HG03565 (cell line): ENCODE measurements around the gene GTF2IRD1.
"Not testable (repeated sequence)": the region's sequence is repeated elsewhere in the genome, so short reads cannot be mapped to it uniquely, and the experiment has no call there.

ENCODE experiments used
- ATAC-seq: cut with Tn5 transposase; IDR thresholded peaks from one replicate; pipeline ENCODE4 v1.9.1; 2021; ENCODE audit warnings: mild to moderate bottlenecking, moderate library complexity; ENCODE audit not compliant: unreplicated experiment

Gene GTF2IRD1

DNA sequence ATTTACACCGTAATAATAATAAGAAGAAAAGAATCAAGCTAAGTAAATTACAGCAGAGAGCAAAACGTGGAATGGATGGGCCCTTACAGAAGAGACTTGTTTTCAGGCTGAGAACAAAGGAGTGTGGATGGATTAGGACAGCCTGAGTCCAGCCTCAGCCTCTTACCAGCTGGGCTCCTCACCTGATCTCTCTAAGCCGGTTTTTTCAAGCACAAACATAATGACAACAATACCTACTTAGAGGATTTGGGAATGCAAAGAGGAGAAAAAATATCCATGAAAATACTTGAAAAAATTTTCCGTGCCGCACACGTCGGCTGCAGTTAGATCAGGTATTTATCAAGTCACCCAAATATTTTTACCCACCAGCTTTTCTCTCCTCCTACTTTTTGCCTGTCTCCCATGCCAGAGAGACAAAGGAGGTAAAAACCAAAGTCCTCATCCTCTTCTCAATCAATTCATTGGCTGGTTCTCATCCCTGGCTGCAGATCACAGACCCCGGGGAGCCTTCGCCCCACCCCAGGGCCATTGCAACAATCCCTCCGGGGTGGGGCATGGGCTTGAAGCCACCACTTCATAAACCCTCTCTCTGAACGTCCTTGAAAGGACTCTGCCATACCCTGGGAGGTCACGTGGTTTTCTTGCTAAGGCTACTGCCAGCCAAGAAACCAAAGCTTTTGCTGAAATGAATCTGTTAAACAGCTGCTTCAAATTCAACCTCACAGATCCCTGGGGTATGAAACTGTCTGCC is 174.1 kb downstream of the GTF2IRD1 start:
- ATAC-seq: no peak

DNA sequence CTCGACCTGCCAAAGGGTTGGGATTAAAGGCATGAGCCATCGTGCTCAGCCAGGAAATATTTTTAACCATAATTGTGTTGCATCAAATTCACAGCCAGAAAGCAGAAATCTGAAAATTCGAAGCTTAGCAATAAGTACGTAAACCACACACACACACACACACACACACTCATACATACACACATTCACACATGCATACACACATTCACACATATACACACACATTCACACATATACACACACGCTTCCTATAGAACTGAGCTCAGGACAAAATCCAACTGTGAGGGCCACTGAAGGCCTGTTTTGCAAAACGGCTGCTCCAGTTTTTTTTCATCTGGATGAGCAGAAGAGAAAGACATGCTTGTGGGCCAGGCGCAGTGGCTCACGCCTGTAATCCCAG is 178.8 kb downstream of the GTF2IRD1 start:
- no peak for ATAC-seq

DNA sequence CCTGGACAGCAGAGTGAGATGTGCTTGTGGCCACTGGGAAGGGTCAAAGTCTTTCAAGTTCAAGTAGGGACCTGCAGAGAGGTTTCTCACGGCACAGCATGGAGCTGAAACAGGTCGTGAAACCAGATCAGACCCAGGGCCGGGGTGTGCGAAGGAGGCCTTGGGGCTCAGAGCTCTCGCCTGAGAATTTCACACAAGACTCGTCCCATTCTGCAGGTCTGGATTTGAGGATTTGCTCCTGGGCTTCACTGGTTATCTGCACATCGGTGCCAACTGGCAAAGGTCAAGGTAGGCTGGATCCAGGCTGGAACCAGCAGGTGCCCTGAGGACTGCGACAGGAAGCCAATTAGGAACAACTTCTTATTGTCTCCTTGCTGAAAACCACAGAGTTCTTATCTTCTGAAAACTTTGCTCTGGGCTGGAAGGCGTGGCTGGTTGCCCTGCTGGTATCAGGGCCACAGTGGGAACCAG is 179.8 kb downstream of the GTF2IRD1 start:
- ATAC-seq: no peak

DNA sequence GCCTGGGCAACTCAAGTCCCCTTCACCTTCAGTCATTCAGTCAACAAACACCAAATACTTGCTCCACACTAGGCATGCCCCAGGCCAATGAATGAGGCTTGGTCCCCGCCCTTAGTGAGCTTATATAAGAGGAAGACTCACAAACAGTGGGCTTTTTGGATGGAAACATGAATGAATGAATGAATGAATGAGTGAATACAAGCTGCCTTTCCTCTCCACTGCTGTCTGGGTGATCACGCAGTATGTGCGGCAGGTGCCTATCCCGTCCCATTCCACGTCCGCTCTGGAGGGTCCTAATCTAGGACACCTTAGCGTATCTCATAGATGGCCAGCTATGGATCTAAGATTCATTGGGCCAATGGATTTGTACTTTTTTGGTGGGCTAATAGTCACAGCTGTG is 184.0 kb downstream of the GTF2IRD1 start:
- no peak for ATAC-seq

DNA sequence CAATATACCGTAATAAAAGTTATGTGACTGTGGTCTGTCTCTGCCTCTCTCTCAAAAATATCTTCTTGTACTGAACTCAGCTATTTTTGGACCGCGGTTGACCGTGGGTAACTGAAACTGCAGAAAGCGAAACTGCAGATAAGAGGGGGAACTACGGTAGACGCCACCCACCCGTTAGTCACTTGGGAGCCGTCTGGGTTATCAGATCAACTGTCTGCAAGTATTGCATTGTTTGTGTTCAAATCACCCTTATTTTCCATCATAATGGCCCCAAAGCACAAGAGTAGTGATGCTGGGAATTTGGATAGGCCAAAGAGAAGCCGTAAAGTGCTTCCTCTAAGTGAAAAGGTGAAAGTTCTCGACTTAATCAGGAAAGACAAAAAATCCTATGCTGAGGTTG is 196.3 kb downstream of the GTF2IRD1 start:
- ATAC-seq: peak; percentile 56

DNA sequence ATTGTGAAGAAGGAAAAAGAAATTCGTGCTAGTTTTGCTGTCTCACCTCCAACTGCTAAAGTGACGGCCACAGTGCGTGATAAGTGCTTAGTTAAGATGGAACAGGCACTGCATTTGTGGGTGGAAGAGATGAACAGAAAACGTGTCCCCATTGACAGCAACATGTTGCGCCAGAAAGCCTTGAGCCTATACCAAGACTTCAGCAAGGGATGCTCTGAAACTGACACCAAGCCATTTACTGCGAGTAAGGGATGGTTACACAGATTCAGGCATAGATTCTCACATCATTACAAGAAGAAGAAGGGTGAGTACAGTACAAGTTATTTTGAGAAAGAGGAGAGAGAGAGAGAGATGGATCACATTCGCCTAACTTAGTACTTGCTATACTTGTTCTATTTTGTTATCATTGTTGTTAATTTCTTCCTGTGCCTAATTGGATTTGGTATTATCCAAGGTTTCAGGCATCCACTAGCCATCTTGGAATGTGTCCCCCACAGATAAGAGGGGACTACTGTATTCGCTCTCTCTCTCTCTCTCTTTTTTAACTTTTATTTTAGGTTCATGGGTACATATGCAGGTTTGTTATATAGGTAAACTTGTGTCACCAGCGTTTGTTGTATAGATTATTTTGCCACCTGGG is 196.9 kb downstream of the GTF2IRD1 start:
- not testable (repeated sequence) for ATAC-seq

DNA sequence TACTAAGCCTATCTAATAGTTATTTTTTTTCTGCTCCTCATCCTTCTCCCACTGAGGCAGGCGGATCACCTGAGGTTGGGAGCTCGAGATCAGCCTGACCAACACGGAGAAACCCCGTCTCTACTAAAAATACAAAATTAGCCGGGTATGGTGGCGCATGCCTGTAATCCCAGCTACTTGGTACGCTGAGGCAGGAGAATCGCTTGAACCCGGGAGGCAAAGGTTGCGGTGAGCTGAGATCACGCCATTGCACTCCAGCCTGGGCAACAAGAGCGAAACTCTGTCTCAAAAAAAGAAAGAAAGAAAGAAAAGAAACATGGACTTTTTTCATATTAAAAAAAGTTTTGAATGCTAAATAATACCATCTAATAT is 197.4 kb downstream of the GTF2IRD1 start:
- not testable (repeated sequence) for ATAC-seq
